Measurements from ENCODE around the gene SLAMF6. TPM values are rescaled to one million over a fixed set of nuclear protein-coding genes. Genes with fewer than 3 reads are reported as not detected.

SLAMF6 gene
- total RNA-seq, 3 donors from 2014 or later (not counting 1 experiment from before 2014, with no cell fraction given): 66.7 to 88.2 (median 68.1) TPM

DNA sequence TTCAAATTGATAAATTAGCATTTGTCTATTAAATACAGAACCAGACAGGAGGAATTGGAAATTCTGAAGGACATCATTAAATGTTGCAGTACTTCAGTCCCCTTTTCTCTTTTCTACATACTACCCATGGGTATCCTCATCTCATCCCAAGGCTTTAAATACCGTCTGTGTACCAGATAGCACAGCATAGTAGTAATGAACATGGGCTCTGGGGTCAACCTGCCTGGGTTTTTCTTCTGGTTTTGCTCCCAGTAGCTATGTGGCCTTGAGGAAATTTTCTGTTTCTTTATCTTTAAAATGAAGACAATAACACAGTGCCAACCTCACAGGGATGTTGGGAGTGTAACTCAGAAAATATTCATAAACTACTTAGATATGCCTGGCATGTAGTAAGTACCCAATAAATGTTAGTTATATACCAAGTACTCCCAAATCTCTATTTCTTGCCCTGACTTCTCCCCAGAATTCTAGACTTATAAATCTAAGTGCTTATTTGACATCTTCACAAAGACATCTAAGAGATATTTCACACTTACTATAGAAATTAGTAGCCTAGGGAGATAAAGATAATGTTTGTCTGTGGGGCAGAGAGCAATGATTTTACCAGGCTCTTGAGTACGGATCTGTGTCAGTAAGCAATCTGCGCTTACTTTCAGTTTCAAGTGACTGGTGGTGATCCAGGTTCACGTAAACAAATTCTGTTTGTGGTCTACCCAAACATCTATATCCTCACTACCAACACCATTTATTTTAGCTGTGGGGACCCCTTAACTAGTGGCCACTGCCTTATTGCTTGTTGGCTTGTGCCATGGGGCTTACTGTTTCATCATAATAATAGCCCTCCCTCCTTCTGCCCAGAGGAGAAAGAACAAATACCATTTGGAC, 85.4 kb downstream of the SLAMF6 start:
- H3K9me3 ChIP-seq (ENCODE audit: control insufficient read depth, insufficient read depth, low read length): no peaks in the 10 kb centered on the region
- Mint-ChIP-seq H3K27ac (peak overlapping the region; percentile 93 to 99), H3K27me3 (ENCODE audit: low read depth in 2 of 2) (no peaks in the 10 kb centered on the region), H3K9me3 (no peaks in the 10 kb centered on the region), H3K36me3 (no peaks in the 10 kb centered on the region), H3K4me1 (peaks cover 44 to 50% of the 10 kb centered on the region in 2 donors), H3K4me3 (peak overlapping the region; percentile 71)
- intact Hi-C loops (cut with micrococcal nuclease): loop anchor here (10.0 kb wide), 1 partner anchor 307 kb away; no protein-coding TSS in a partner anchor
- DNase-seq (peak in 1 of 2 donors; percentile 78), ATAC-seq (peak; percentile 87 to 95 (median 92))
- peak overlapping the region; percentile 92 for H3K27ac ChIP-seq (ENCODE audit: low read length)
- TF ChIP-seq, protein P1, sequence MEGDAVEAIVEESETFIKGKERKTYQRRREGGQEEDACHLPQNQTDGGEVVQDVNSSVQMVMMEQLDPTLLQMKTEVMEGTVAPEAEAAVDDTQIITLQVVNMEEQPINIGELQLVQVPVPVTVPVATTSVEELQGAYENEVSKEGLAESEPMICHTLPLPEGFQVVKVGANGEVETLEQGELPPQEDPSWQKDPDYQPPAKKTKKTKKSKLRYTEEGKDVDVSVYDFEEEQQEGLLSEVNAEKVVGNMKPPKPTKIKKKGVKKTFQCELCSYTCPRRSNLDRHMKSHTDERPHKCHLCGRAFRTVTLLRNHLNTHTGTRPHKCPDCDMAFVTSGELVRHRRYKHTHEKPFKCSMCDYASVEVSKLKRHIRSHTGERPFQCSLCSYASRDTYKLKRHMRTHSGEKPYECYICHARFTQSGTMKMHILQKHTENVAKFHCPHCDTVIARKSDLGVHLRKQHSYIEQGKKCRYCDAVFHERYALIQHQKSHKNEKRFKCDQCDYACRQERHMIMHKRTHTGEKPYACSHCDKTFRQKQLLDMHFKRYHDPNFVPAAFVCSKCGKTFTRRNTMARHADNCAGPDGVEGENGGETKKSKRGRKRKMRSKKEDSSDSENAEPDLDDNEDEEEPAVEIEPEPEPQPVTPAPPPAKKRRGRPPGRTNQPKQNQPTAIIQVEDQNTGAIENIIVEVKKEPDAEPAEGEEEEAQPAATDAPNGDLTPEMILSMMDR (IDR thresholded peaks at IDR 0.05): no peak
- H3K36me3 ChIP-seq (ENCODE audit: control insufficient read depth, insufficient read depth, low read length): no peaks in the 10 kb centered on the region
- peak overlapping the region; percentile 8 for H3K4me3 ChIP-seq (ENCODE audit: low read length)
- WGBS (ENCODE audit: insufficient coverage): 24% methylated on average over 4 of the region's 4 CpGs
- peaks cover 17% of the 10 kb centered on the region for H3K4me1 ChIP-seq (ENCODE audit: control insufficient read depth, insufficient read depth, low read length)
- no peaks in the 10 kb centered on the region for H3K27me3 ChIP-seq (ENCODE audit: control insufficient read depth, insufficient read depth, low read length)

DNA sequence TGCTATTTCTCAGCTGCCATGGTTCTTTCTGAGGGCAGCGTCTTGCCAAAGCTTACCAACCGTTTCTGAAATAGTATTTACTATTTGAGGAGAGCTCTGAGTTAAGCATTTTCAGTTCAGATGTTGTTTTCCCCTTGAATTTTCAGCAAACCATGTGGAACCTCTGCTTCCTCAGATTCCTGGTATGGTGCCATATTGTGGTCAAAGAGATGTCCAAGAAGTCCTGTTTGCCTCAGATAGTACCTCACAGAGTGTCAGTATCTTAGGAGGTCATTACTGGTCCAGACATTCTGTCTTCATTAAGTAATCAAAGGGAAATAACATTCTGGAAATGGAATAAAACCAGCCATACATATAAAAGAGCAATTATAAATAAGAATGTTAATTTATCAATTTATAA, 86.1 kb downstream of the SLAMF6 start:
- no peak for ATAC-seq
- Histone ChIP-seq H3K36me3 (ENCODE audit: control insufficient read depth, insufficient read depth, low read length) (no peaks in the 10 kb centered on the region), H3K27me3 (ENCODE audit: control insufficient read depth, insufficient read depth, low read length) (no peaks in the 10 kb centered on the region), H3K4me1 (ENCODE audit: control insufficient read depth, insufficient read depth, low read length) (peaks cover 20% of the 10 kb centered on the region), H3K27ac (ENCODE audit: low read length) (peak overlapping the region; percentile 92), H3K4me3 (ENCODE audit: low read length) (no peak overlapping the region), H3K9me3 (ENCODE audit: control insufficient read depth, insufficient read depth, low read length) (no peaks in the 10 kb centered on the region)
- Mint-ChIP-seq H3K36me3 (no peaks in the 10 kb centered on the region), H3K27me3 (ENCODE audit: low read depth in 2 of 2) (no peaks in the 10 kb centered on the region), H3K4me1 (peaks cover 51 to 57% of the 10 kb centered on the region in 2 donors), H3K27ac (peak overlapping the region; percentile 93 to 99), H3K9me3 (no peaks in the 10 kb centered on the region), H3K4me3 (peak overlapping the region; percentile 65)
- WGBS (ENCODE audit: insufficient coverage): 40% methylated on average over 2 of the region's 2 CpGs
- TF ChIP-seq, protein P1 (IDR thresholded peaks at IDR 0.05): no peak
- intact Hi-C loops (cut with micrococcal nuclease): loop anchor here (10.0 kb wide), 1 partner anchor 308 kb away; no protein-coding TSS in a partner anchor
- peak in 1 of 2 donors; percentile 21 for DNase-seq

Other genes starting within 250 kb of the SLAMF6 start
- 10 to 100 TPM; 41.5 to 48.8 (median 47.8) TPM for gene PEX19, start 238.1 kb downstream of the SLAMF6 start, total RNA-seq
- 100 to 1,000 TPM; 140 to 167 (median 148) TPM for gene COPA, start 180.0 kb downstream of the SLAMF6 start, total RNA-seq
- 100 to 1,000 TPM; 104 to 140 (median 110) TPM for gene NCSTN, start 179.9 kb downstream of the SLAMF6 start, total RNA-seq
- gene NHLH1, start 156.2 kb downstream of the SLAMF6 start, total RNA-seq: under 1 TPM in 2 of 3 donors, not detected in 1; 0.13 to 0.16 TPM
- gene VANGL2, start 122.7 kb downstream of the SLAMF6 start, total RNA-seq: under 1 TPM in 1 of 3 donors, not detected in 2; 0.08 TPM
- 10 to 100 TPM; 11.1 to 56.7 (median 12.9) TPM for gene CD84, start 56.2 kb upstream of the SLAMF6 start, total RNA-seq
- 1 to 10 TPM; 1.1 to 3.5 (median 2.1) TPM for gene SLAMF1, start 123.8 kb upstream of the SLAMF6 start, total RNA-seq
- gene CD48, start 188.6 kb upstream of the SLAMF6 start, total RNA-seq: 100 to 1,000 TPM; 213 to 249 (median 223) TPM
- 100 to 1,000 TPM; 191 to 301 (median 227) TPM for gene SLAMF7, start 216.0 kb upstream of the SLAMF6 start, total RNA-seq

Measured in natural killer cell (primary cell).